Neural cell (in vitro differentiated cells): ENCODE measurements around the gene HAUS6.

ENCODE experiments used
- EZH2 ChIP-seq: fragments of 200-600, 300-800 bp; shearing (Covaris generic), sonication (generic); IDR thresholded peaks from 2 replicates; pipeline ENCODE4 v1.6.1; 2014; ENCODE audit warnings: antibody characterized with exemption, low read length, borderline replicate concordance, mild to moderate bottlenecking; ENCODE audit not compliant: insufficient read depth, poor library complexity, severe bottlenecking
- MXI1 ChIP-seq: fragments of 450-650 bp; conservative IDR thresholded peaks from 2 replicates; pipeline ENCODE4 v1.6.1; 2014; ENCODE audit warnings: antibody characterized with exemption, mild to moderate bottlenecking; ENCODE audit not compliant: poor library complexity, severe bottlenecking
- SMC3 ChIP-seq: fragments of 450-650 bp; conservative IDR thresholded peaks from 2 replicates; pipeline ENCODE4 v1.6.1; 2014; ENCODE audit warnings: antibody characterized with exemption, mild to moderate bottlenecking, moderate library complexity; ENCODE audit not compliant: poor library complexity
- TAF1 ChIP-seq: IDR thresholded peaks from 2 replicates; pipeline ENCODE4 v1.6.1; 2012; ENCODE audit warnings: low read depth
- TF ChIP-seq, protein P1 (sequence below): fragments of 450-650 bp; IDR thresholded peaks from 2 replicates; pipeline ENCODE4 v1.5.1; 2014; ENCODE audit warnings: antibody characterized with exemption, mild to moderate bottlenecking, moderate library complexity; ENCODE audit not compliant: poor library complexity, severe bottlenecking

DNA sequence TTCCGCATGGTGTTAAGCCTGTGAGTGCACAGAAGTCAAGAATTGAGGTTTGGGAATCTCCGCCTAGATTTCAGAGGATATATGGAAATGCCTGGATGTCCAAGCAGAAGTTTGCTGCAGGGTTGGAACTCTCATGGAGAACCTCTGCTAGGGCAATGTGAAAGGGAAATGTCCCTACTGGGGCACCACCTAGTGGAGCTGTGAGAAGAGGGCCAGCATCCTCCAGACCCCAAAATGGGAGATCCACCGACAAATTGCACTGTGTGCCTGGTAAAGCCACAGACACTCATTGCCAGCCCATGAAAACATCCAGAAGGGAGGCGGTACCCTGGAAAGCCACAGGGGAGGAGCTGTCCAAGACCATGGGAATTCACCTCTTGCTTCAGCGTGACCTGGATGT lies 66.1 kb downstream of the HAUS6 start:
- no peak for TF ChIP-seq TAF1
- TF ChIP-seq, protein P1, sequence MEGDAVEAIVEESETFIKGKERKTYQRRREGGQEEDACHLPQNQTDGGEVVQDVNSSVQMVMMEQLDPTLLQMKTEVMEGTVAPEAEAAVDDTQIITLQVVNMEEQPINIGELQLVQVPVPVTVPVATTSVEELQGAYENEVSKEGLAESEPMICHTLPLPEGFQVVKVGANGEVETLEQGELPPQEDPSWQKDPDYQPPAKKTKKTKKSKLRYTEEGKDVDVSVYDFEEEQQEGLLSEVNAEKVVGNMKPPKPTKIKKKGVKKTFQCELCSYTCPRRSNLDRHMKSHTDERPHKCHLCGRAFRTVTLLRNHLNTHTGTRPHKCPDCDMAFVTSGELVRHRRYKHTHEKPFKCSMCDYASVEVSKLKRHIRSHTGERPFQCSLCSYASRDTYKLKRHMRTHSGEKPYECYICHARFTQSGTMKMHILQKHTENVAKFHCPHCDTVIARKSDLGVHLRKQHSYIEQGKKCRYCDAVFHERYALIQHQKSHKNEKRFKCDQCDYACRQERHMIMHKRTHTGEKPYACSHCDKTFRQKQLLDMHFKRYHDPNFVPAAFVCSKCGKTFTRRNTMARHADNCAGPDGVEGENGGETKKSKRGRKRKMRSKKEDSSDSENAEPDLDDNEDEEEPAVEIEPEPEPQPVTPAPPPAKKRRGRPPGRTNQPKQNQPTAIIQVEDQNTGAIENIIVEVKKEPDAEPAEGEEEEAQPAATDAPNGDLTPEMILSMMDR: no peak
- TF ChIP-seq SMC3: no peak
- TF ChIP-seq EZH2: no peak
- no peak for TF ChIP-seq MXI1
